DMS114 treated with DMSO at 0.1 percent for 48 hours (cell line): ENCODE measurements around the gene BORCS5.
"Not testable (repeated sequence)": the region's sequence is repeated elsewhere in the genome, so short reads cannot be mapped to it uniquely, and the experiment has no call there.

Experiments
- DNase-seq: peaks from one replicate; lab custom pipeline; 2025; ENCODE audit not compliant: unreplicated experiment; lab: John Stamatoyannopoulos, UW

Gene BORCS5

DNA sequence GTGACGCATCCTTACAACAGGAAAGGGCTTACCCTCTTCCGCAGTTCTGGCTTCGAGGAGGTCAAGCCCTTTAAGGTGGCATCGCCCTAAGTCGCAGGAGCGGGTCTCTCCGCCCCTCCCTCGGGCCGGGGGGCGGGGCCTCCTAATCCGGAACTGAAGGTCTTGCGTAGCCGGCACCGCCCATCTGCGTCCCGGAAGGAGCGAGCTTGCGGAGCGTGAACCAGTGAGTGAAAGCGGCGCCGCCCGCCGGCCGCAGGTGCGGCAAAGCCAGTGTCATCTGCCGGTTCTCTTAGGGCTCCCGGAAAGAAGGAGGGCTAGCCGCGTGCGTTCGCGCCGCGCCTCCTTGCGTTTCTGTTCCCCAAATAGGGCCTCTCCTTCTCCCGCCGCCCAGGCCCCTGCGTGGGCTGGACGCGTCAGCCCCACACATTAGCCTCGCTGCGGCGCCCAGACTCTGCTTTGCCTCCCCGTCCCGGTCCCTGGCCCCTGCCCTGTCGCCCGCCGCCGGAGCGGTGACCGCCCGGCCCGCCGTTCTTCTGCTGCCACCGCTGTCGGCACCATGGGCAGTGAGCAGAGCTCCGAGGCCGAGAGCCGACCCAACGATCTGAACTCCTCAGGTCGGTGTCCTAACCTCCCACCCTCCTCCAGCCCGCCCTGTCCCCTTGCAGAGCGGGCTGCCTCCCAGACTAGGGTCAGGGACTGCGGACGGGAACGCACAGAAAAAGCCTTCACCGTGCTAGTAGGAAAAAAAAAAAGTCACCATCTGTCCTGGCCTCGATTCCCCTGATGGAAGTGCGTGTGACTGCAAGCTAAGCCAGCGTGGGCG is at the start of gene BORCS5:
TSS of gene BORCS5 (plus strand) at position 183 of the 823 bp plus-strand sequence. CDS start at position 557, 374 bp downstream.
- peak; percentile 88 for DNase-seq

DNA sequence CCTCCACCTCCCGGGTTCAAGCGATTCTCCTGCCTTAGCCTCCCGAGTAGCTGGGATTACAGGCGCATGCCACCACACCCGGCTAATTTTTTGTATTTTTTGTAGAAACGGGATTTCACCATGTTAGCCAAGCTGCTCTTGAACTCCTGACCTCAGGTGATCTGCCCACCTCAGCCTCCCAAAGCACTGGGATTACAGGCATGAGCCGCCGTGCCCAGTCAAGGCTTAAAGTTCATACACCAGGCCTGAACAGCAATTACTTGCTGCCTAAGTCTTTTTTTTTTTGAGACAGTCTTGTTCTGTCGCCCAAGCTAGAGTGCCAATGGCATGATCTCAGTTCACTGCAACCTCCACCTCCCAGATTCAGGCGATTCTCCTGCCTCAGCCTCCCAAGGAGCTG is 46.2 kb upstream of the BORCS5 start:
- DNase-seq = not testable (repeated sequence)

DNA sequence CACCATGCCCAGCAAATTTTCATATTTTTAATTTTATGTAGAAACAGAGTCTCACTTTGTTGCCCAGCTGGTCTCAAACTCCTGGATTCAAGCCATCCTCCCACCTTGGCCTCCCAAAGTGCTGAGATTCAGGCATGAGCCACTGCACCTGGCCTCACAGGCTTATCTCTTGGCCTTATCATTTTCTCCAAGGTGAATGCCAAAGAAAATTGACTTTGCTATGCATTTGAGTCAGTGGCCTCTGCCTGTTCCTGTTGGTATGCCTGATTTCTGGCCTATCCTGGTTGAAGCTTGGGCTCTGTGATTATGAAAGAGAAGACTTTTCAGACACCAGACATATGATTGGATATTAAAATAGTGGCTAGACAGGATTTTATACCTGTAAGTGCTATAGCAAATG is 41.0 kb upstream of the BORCS5 start:
- DNase-seq = no peak

DNA sequence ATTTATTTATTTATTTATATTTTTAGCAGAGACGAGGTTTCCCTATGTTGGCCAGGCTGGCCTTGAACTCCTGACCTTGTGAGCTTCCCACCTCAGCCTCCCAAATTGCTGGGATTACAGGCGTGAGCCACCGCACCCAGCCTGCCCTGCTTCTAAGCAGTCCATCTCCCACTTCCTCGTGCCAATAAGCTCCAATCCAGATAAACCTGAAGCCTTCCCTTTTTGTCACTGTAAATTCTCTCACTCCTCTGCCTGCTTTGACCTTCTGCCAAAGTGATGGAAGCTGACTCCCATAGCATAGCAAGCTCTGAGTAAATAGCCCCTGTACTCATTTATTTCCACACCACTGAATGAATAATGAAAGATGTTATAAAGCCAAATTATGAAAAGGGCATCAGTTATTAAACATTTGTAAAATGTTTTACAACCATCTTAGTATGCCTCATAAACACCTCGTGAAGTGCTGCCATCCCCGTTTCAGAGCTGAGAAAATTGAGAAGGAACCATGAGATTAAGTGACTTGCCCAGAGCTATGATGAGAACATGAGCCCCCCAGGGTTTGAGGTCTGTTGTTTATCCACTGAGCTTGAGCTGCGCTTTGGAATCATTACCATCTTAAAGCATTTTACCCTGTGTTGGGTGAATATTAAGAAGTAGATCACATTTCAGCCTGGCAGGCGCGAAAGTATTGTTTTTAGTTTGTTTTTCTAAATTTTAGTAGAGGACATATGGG is 37.3 kb upstream of the BORCS5 start:
- no peak for DNase-seq

DNA sequence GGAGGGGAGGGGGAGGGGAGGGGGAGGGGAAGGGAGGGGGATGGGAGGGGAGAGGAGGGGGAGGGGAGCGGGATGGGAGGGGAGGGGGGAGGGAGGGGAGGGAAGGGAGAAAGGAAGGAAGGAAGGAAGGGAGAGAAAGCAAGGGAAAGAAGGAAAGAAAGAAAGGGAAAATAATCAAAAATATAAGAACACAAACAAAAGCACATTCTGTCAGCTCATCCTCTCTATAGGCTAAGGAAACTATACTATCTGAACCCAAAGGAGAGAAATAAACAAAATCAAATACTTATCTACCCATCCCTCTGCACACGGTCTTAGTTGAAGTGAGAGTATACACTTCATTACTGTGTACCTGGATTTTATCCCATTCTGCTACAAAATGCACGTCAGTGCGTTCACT is 33.8 kb upstream of the BORCS5 start:
- DNase-seq = no peak

DNA sequence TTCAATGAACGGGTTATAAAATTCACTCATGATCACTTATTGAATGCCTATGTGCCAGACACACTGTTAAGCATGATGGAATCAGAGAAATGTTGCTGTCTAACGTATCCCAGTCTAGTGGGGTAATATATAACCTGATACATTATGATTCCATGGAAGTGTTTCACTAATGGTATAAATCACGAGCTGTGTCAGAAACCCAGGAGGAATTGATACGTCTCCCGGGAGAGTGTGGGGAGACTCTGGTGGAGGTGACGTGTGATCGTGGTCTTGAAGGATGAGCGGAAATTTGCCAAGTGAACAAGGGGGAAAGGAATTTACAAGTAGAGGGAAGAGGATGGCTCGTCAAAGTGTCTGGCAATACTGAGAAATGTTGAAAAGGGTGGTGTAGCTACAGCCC is 33.3 kb upstream of the BORCS5 start:
- no peak for DNase-seq

DNA sequence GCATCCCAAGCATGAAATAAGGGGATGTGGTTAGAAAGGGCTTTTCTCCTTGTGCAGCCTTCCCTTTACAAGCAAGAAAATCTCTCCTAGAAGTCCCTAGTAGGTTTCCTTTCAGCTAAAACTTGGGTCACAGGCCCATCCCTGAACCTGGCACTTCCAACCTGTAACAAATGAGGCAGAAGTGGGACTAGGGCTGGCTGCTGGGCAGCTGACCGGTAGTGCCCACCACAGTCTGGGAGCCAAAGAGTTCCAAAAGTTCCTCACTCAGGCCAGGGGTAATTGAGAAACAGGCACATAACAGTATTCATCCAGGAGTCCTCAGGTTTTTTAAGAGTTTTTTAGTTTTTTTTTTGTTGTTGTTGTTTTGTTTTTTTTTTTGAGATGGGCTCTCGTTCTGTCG is 30.6 kb upstream of the BORCS5 start:
- DNase-seq = no peak

DNA sequence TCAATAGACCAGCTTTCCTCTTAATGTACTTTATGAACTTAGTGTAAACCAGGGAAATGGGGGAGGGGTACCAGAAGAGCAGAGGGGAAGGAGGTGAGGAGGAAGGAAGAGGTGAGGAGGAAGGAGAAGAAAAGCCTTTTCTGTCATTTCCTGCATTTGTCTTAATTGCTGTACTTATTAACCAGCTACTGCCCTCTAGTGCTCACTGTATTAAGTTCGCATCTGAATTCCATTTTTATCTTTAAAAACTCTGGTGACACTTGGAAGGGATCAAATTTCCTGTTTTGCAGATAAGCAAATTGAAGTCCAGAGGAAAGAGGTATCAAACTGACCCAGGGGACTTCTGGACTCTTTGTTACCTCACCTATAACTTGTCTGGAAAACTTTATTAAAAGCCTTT is 29.1 kb upstream of the BORCS5 start:
- peak; percentile 68 for DNase-seq

DNA sequence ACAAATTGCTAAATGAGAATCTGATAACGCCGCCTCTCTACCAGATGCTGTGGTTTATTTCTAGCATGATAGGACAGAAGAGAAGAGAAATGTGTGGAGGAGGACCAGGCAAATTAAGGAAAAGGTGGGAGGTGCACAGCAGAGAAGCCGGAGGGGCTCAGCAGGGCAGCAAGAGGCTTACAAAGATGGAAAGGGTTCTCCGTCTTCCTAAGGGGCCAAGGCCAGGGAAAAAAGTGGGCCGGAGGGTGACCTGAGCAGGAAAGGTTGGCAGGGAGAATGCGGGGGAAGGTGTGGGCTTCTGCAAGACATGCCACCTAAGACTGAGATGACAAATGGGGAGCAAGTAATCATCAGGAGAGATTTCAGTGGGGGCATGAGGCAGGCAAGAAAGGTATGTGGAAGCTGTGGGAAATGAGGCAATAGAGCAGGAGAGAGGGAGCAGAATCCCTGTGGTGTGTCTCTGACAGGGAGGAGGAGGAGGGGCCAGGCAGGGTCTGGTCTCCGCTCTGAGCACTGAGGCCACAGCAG is 25.6 kb upstream of the BORCS5 start:
- DNase-seq = no peak

DNA sequence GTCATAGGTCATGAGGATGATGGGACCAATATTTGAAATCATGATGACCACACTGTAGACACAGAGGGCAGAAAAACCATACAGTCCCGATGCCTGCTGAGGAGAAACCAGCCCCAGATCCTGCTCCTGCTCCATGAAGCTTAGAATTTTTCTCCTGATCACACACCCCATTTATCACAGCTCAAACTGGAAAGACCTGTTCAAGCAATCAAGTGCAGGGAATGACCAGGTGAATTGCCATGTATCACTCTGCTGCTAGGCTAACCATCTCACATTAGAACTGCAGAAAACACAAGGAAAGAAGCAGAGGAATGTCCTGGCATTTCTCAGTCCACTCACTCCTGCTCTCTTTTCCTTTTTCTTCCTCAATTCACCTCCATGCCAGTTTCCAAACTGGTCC is 25.0 kb upstream of the BORCS5 start:
- no peak for DNase-seq

DNA sequence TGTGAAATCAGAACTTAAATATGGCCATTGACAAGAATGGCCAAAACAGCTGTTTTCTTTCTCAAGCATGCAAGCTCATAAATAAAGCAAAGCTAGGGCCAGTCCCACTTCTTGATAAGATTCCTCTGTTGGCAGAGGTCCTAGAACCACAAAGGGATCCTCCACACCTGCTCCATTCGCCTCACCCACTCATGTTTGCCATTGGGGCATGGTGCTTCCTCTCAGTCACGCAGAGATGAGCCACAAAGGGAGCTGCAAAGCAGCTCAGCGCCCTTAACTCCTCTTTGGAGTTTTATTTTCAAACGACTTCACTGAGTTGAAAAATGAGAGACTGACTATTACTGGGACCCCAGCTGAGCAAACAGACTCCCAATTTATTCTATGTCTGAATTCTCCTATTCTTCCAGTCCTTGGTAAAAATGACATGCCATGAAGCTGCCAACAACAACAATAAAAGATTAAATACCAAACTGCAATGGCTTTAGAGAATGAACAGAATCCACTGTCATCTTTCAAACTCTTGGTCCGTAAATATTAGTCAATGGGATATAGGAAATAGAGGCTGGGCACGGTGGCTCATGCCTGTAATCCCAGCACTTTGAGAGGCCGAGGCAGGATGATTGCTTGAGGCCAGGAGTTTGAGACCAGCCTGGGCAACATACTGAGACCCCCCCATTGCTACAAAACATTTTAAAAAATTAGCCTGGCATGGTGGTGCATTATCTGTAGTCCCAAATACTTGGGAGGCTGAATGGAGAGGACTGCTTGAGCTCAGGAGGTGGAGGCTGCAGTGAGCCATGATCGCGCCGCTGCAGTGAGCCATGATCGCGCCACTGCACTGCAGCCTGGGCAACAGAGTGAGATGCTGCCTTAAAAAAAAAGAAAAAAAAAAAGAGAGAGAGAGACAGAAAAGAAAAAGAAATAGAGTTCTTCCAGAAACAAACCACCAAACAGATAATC is 23.2 kb upstream of the BORCS5 start:
- DNase-seq = no peak

DNA sequence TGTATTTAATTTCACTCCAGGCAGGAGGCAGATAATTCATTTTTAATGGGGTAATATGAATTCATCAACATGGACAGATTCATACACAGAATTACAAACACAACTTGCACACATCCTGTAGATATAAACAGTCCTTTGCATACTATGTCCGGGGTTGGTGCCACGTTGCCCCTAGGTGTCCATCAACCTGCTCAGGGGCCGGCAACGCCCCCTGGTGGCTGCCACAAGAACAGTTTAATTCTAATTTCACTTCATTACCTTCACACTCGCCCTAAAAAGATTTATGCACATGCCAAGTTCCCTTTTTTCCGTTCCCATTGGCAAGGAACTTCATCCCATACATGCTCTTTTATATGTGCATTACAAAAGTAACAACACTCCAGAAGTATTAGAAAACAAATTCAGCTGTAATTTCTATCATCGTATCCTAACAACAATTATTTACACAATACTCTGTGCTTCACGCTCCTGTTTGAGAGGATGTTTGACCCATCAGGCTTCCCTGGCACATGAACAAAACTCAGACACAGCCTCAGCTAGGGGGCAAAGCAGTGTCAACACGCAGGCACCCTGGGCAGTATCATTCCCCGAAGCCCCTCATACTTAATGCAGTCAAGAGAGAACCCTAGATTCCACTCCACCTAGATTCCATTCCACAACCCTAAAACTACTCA is 22.4 kb upstream of the BORCS5 start:
- peak; percentile 33 for DNase-seq

DNA sequence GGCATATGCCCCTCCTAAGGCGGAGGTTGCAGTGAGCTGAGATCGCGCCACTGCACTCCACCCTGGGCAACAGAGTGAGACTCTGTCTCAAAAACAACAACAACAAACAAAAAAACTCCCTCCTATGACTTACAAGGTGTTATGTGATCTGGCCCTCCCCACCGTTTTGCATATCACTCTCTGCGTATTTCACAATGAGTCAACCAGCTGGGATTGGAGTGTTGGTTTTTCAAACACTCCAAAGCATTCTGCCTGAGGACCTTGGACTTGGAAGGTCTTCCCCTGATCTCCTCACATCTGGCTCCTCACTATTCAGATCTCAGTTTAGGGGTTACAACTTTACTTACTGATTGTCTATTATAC is 20.8 kb upstream of the BORCS5 start:
- no peak for DNase-seq

DNA sequence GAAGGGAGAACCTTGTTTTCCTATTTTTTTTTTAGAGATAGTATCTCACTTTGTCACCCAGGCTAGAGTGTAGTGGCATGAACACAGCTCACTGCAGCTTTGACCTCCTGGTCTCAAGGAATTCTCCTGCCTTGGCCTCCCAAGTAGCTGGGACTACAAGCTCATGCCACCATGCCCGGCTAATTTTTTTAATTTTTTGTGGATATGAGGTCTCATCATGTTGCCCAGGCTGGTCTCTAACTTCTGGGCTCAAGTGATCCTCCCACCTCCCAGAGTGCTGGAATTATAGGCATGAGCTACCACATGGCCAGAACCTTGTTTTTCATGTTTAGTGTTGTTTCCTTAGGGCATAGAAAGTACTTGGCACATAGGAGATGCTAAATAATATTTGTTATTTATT is 20.4 kb upstream of the BORCS5 start:
- DNase-seq = no peak

DNA sequence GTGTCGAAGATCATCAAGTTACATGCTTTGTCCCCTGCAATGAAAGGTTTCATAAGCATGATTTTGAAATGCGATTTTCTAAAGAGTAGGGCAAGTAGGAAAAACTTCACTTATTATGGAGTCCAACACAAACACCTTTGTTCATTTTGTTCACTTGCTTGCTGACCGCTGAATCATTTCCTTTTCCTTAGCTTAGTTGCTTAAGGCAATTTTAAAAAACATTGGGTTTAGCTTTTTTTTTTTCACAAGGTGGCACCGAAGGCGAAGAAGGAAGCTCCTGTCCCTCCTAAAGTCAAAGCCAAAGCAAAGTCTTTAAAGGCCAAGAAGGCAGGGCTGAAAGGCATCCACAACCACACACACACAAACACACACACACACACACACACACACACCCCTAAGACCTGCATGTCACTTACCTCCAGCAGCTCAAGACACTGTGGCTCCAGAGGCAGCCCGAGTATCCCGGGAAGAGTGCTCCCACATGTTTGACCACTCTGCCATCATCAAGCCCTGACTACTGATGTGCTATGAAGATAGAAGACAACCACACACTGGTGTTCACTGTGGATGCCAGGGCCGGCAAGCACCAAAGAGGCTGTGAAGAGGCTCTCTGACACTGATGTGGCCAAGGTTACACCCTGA is 18.2 kb upstream of the BORCS5 start:
- DNase-seq = no peak

DNA sequence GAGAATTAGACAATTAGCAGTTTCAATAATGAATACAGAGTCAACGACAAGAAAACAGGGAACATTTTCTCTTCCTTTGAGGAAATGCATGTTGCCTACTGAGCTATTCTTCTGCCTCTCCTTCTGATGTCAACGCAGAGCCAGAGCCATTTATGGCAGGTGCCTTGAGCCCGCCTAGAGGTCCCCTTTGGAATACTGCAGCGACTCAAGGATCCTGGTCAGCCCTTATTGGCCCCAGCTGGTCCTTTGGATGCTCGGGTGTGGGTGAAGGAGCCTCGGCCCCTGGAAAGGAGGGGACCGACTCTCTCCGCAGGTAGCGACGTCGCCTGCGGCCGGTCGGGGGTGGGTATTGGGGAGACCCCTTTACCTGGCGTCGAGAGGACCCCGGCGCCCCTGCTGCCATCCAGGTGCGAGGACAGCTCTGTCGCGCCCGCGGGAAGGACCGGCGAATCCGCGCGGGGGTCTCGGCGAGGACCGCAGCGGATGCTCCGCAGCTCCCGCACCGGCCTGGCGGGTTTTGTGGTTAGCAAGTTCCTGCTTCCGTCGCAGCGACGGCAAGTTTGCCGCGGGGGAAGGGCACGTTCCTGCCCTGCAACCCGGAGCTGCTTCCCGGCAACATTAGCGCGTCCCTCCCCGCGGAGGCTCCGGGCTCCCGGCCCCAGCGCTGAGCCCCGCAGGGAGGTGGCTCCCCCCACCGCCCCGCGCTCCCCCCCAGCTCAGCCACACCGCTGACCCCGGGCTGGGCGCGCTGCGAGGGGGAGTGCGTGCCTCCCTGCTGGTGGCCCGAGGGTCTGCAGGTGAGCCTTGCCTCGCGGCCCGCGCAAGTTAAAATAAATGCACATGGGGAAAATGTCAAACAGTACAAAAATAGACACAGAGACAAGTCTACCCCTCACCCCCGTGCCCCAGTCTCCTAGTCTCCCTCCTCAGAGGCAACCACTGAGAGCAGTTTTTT is 6.9 kb upstream of the BORCS5 start, which contains the start of gene MANSC1:
TSS of gene MANSC1 (minus strand) at position 532 of the 955 bp plus-strand sequence. CDS start 6,928 bp downstream, outside the sequence.
- peak; percentile 17 for DNase-seq

DNA sequence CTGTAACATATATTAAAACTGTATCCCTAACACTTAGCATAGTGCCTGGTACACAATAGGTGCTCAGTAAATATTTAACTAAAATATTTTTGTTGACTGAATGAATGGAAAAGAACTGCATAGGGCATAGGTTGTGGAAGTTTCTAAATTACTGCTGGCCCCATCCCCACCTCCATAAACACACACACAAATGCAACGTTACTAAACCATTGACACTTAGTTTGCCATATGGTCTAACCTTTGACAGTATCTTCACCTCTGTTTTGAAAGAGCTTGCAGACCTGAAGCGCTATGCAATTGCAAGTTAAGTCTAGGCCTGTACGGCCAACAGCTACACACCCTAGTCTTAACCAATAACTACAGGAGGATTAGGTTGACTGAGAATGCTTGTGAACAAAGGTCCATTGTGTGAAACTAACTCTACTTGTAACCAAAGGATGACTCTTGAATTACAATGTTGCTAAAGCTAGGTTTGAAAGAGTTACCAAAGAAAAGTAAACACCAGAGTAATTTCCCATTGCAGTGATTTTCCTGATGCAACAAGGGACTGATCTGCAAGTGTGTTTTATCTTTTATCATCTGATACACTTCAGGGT is 5.9 kb upstream of the BORCS5 start:
- DNase-seq = no peak

DNA sequence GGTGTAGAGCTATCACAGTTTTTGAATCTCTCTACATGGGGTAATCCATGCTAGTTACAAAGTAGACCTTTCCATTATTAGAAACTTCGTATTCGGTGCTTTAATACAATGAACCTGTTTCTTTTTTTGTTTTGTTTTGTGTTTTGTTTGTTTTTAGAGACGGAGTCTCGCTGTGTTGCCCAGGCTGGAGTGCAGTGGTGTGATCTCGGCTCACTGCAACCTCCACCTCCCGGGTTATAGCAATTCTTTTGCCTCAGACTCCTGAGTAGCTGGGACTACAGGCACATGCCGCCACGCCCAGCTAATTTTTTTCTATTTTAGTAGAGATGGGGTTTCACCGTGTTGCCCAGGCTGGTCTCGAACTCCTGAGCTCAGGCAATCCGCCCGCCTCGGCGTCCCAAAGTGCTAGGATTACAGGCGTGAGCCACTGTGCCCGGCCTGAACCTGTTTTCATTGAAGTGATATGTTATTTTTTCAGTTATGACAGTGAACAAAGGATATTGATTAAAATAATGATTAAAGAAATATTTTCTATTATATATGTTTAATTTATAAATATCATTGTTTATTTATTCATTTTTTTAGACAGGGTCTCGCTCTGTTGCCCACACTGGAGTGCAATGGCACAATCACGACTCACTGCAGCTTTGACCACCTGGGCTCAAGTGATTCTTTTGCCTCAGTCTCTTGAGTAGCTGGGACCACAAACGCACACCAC is 5.3 kb upstream of the BORCS5 start:
- DNase-seq = not testable (repeated sequence)
